HG03175 (cell line): Measurements from ENCODE around the gene KCNQ1.

Source experiments
- ATAC-seq: cut with Tn5 transposase; IDR thresholded peaks from one replicate; pipeline ENCODE4 v1.9.1; 2021; ENCODE audit warnings: mild to moderate bottlenecking, moderate library complexity; ENCODE audit not compliant: unreplicated experiment

KCNQ1 gene

GRCh38 chr11:2781408-2782274 lies 336.8 kb downstream of the KCNQ1 start:
- no peak for ATAC-seq

GRCh38 chr11:2782769-2783168 lies 338.0 kb downstream of the KCNQ1 start:
- ATAC-seq = no peak

GRCh38 chr11:2783536-2784082 lies 338.8 kb downstream of the KCNQ1 start:
- ATAC-seq = no peak

GRCh38 chr11:2787816-2788167 lies 343.0 kb downstream of the KCNQ1 start:
- ATAC-seq = no peak

- no peak for ATAC-seq
Measured at GRCh38 chr11:2788168-2789071, 343.6 kb downstream of the KCNQ1 start.

GRCh38 chr11:2789331-2789730 lies 344.5 kb downstream of the KCNQ1 start:
- no peak for ATAC-seq

- ATAC-seq = no peak
Measured at GRCh38 chr11:2789791-2790567, 345.2 kb downstream of the KCNQ1 start.

- ATAC-seq = no peak
Measured at GRCh38 chr11:2790568-2790921, 345.7 kb downstream of the KCNQ1 start.

GRCh38 chr11:2791139-2791520 lies 346.3 kb downstream of the KCNQ1 start:
- ATAC-seq = no peak

- ATAC-seq = no peak
Measured at GRCh38 chr11:2791521-2792380, 346.9 kb downstream of the KCNQ1 start.

- no peak for ATAC-seq
Measured at GRCh38 chr11:2792381-2793250, 347.8 kb downstream of the KCNQ1 start.

GRCh38 chr11:2793701-2794045 lies 348.9 kb downstream of the KCNQ1 start:
- ATAC-seq = no peak

GRCh38 chr11:2794046-2794967 lies 349.5 kb downstream of the KCNQ1 start:
- no peak for ATAC-seq

GRCh38 chr11:2794968-2795322 lies 350.1 kb downstream of the KCNQ1 start:
- no peak for ATAC-seq

- no peak for ATAC-seq
Measured at GRCh38 chr11:2795491-2795991, 350.7 kb downstream of the KCNQ1 start.

GRCh38 chr11:2796091-2796490 lies 351.3 kb downstream of the KCNQ1 start:
- no peak for ATAC-seq

- no peak for ATAC-seq
Measured at GRCh38 chr11:2796508-2797113, 351.8 kb downstream of the KCNQ1 start.
